HepG2 (cell line): Measurements from ENCODE around the gene CAPS. TPM values are rescaled to one million over a fixed set of nuclear protein-coding genes. Genes with fewer than 3 reads are reported as not detected.

Experiments
- AKAP8 ChIP-seq: sonication (generic); formaldehyde crosslinking; IDR thresholded peaks from 2 replicates; pipeline ENCODE4 v1.5.1; 2020; ENCODE audit warnings: mild to moderate bottlenecking, missing genetic modification reagents
- CREB1 ChIP-seq, 2 experiments: fragments of 450-650 bp in 1 of 2; IDR thresholded peaks; 2 replicates each; pipeline ENCODE4 v1.6.1; 2016 to 2017; ENCODE audit warnings: control low read depth in 1 of 2, mild to moderate bottlenecking in 1 of 2, missing compliant biosample characterization in 1 of 2, missing genetic modification characterization in 1 of 2
- GABPB1 ChIP-seq: IDR thresholded peaks from 2 replicates; pipeline ENCODE4 v1.6.1; 2016; ENCODE audit warnings: mild to moderate bottlenecking, missing genetic modification reagents, moderate library complexity, missing compliant biosample characterization
- KDM2A ChIP-seq: sonication (generic); formaldehyde crosslinking; IDR thresholded peaks from 2 replicates; pipeline ENCODE4 v1.4.0; 2020; ENCODE audit warnings: low read depth, missing genetic modification reagents, borderline replicate concordance
- MED8 ChIP-seq: sonication (generic); formaldehyde crosslinking; IDR thresholded peaks from 2 replicates; pipeline ENCODE4 v1.8.1; 2023; ENCODE audit warnings: mild to moderate bottlenecking, missing genetic modification reagents; ENCODE audit not compliant: insufficient replicate concordance
- MIER3 ChIP-seq: IDR thresholded peaks from 2 replicates; pipeline ENCODE4 v1.6.1; 2016; ENCODE audit warnings: missing compliant biosample characterization, borderline replicate concordance
- MYC ChIP-seq: sonication (generic); formaldehyde crosslinking; IDR thresholded peaks from 2 replicates; pipeline ENCODE4 v1.9.0; 2021; ENCODE audit warnings: missing genetic modification reagents, borderline replicate concordance
- NFE2L1 ChIP-seq: sonication (generic); formaldehyde crosslinking; IDR thresholded peaks from 2 replicates; pipeline ENCODE4 v1.4.0; 2020; ENCODE audit warnings: missing genetic modification reagents, mild to moderate bottlenecking, borderline replicate concordance
- NFKB2 ChIP-seq: sonication (generic); formaldehyde crosslinking; IDR thresholded peaks from 2 replicates; pipeline ENCODE4 v1.4.0; 2020; ENCODE audit warnings: missing genetic modification reagents, borderline replicate concordance
- NKX3-1 ChIP-seq: sonication (generic); formaldehyde crosslinking; IDR thresholded peaks from 2 replicates; pipeline ENCODE4 v1.5.0; 2020; ENCODE audit warnings: missing genetic modification reagents
- SP5 ChIP-seq: IDR thresholded peaks from 2 replicates; pipeline ENCODE4 v1.6.1; 2016; ENCODE audit warnings: low read depth, borderline replicate concordance
- ZFP36L1 ChIP-seq: sonication (generic); formaldehyde crosslinking; IDR thresholded peaks from 2 replicates; pipeline ENCODE4 v1.8.0; 2022; ENCODE audit warnings: mild to moderate bottlenecking, missing genetic modification reagents, moderate library complexity
- ZNF138 ChIP-seq: sonication (generic); formaldehyde crosslinking; IDR thresholded peaks from 2 replicates; pipeline ENCODE4 v1.5.0; 2020; ENCODE audit warnings: mild to moderate bottlenecking, low read depth, missing genetic modification reagents
- ZNF205 ChIP-seq: IDR thresholded peaks from 2 replicates; pipeline ENCODE4 v1.6.1; 2018; ENCODE audit warnings: missing biosample characterization, missing genetic modification reagents
- polyA plus RNA-seq, 8 experiments: library from polyadenylated mRNA; depleted of rRNA in 3 of 8; stranded (reverse) in 7 of 8; unstranded in 1 of 8; fragments of >200 nt; fragmentation: Illumina TruSeq in 4 of 8; extraction: Trizol in 4 of 8; gene quantifications; 2 replicates each; pipeline versions ENCODE4 v1.2.1 to v1.2.3, GENCODE V29; 2011 to 2016; ENCODE audit warnings: low read depth in 4 of 8, missing spikeins in 1 of 8, mixed read lengths in 1 of 8; ENCODE audit not compliant: insufficient read depth in 1 of 8
- total RNA-seq, 5 experiments: library from RNA; depleted of rRNA; stranded (reverse); fragments of >200 nt; fragmentation: Illumina TruSeq; extraction: Trizol; gene quantifications; 2 replicates each; pipeline ENCODE4 v1.2.3, GENCODE V29; 2016; ENCODE audit warnings: low read depth in 1 of 5
- TF ChIP-seq, protein P1 (sequence below): sonication (generic); formaldehyde crosslinking; IDR thresholded peaks from 2 replicates; pipeline ENCODE4 v1.4.0; 2020; ENCODE audit warnings: missing genetic modification reagents, borderline replicate concordance
- TF ChIP-seq, protein P2 (sequence below): sonication (generic); formaldehyde crosslinking; IDR thresholded peaks from 2 replicates; pipeline ENCODE4 v1.4.0; 2020; ENCODE audit warnings: missing genetic modification reagents, borderline replicate concordance
- TF ChIP-seq, protein P3 (sequence below): sonication (generic); formaldehyde crosslinking; IDR thresholded peaks from 2 replicates; pipeline ENCODE4 v1.5.1; 2020; ENCODE audit warnings: missing genetic modification reagents, mild to moderate bottlenecking, borderline replicate concordance
- TF ChIP-seq, protein P4 (sequence below): sonication (generic); formaldehyde crosslinking; IDR thresholded peaks from 2 replicates; pipeline ENCODE4 v1.4.0; 2020; ENCODE audit warnings: mild to moderate bottlenecking, missing genetic modification reagents
- TF ChIP-seq, protein P5 (sequence below): sonication (generic); formaldehyde crosslinking; IDR thresholded peaks from 2 replicates; pipeline ENCODE4 v1.5.1; 2020; ENCODE audit warnings: missing genetic modification reagents, mild to moderate bottlenecking, borderline replicate concordance

CAPS gene
- total and polyA plus RNA-seq, 2 of the 13 experiments (the other 11 are each of a cell fraction or from before 2014, with no cell fraction given), result 3.1 TPM

DNA sequence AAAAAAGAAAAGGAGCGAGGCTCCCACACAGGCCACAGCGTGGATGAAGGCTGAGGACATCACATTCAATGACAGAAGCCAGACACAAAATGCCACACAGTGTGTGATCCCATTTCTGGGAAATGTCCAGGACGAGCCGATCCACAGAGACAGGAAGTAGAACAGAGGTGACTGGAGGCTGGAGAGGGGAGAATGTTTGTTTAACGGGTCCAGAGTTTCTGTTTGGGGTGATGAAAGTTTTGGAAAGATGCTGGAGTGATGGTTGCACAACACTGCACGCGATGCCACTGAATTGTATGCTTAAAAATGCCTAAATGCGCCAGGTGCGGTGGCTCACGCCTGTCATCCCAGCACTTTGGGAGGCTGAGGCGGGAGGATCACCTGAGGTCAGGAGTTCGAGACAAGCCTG lies 43.1 kb upstream of the CAPS start (continued):
- TF ChIP-seq, protein P1, sequence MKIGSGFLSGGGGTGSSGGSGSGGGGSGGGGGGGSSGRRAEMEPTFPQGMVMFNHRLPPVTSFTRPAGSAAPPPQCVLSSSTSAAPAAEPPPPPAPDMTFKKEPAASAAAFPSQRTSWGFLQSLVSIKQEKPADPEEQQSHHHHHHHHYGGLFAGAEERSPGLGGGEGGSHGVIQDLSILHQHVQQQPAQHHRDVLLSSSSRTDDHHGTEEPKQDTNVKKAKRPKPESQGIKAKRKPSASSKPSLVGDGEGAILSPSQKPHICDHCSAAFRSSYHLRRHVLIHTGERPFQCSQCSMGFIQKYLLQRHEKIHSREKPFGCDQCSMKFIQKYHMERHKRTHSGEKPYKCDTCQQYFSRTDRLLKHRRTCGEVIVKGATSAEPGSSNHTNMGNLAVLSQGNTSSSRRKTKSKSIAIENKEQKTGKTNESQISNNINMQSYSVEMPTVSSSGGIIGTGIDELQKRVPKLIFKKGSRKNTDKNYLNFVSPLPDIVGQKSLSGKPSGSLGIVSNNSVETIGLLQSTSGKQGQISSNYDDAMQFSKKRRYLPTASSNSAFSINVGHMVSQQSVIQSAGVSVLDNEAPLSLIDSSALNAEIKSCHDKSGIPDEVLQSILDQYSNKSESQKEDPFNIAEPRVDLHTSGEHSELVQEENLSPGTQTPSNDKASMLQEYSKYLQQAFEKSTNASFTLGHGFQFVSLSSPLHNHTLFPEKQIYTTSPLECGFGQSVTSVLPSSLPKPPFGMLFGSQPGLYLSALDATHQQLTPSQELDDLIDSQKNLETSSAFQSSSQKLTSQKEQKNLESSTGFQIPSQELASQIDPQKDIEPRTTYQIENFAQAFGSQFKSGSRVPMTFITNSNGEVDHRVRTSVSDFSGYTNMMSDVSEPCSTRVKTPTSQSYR, result peak; percentile 78; the same call in 1 of the 2 replicates
- peak; percentile 67 for TF ChIP-seq MED8 (CRISPR knock-in tag)
- peak; percentile 99 for TF ChIP-seq MIER3
- TF ChIP-seq ZFP36L1 (CRISPR knock-in tag), result no peak; the same call in 1 of the 2 replicates
- no peak for TF ChIP-seq ZNF138 (CRISPR knock-in tag)
- no peak for TF ChIP-seq NFE2L1 (CRISPR knock-in tag)
- peak; percentile 80 for TF ChIP-seq SP5
- TF ChIP-seq AKAP8 (CRISPR knock-in tag), result peak; percentile 89
- TF ChIP-seq, protein P2, sequence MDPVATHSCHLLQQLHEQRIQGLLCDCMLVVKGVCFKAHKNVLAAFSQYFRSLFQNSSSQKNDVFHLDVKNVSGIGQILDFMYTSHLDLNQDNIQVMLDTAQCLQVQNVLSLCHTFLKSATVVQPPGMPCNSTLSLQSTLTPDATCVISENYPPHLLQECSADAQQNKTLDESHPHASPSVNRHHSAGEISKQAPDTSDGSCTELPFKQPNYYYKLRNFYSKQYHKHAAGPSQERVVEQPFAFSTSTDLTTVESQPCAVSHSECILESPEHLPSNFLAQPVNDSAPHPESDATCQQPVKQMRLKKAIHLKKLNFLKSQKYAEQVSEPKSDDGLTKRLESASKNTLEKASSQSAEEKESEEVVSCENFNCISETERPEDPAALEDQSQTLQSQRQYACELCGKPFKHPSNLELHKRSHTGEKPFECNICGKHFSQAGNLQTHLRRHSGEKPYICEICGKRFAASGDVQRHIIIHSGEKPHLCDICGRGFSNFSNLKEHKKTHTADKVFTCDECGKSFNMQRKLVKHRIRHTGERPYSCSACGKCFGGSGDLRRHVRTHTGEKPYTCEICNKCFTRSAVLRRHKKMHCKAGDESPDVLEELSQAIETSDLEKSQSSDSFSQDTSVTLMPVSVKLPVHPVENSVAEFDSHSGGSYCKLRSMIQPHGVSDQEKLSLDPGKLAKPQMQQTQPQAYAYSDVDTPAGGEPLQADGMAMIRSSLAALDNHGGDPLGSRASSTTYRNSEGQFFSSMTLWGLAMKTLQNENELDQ (CRISPR knock-in tag), result peak; percentile 67; the same call in 1 of the 2 replicates
- TF ChIP-seq KDM2A (CRISPR knock-in tag), result peak; percentile 86
- TF ChIP-seq GABPB1 (CRISPR knock-in tag), result peak; percentile 70
- TF ChIP-seq, protein P3, sequence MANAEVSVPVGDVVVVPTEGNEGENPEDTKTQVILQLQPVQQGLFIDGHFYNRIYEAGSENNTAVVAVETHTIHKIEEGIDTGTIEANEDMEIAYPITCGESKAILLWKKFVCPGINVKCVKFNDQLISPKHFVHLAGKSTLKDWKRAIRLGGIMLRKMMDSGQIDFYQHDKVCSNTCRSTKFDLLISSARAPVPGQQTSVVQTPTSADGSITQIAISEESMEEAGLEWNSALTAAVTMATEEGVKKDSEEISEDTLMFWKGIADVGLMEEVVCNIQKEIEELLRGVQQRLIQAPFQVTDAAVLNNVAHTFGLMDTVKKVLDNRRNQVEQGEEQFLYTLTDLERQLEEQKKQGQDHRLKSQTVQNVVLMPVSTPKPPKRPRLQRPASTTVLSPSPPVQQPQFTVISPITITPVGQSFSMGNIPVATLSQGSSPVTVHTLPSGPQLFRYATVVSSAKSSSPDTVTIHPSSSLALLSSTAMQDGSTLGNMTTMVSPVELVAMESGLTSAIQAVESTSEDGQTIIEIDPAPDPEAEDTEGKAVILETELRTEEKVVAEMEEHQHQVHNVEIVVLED, result peak; percentile 62; the same call in 1 of the 2 replicates
- 0 out of 2 replicates have a peak, but pooled peaks have one; percentile 71 for TF ChIP-seq NKX3-1 (CRISPR knock-in tag)
- TF ChIP-seq, protein P4, sequence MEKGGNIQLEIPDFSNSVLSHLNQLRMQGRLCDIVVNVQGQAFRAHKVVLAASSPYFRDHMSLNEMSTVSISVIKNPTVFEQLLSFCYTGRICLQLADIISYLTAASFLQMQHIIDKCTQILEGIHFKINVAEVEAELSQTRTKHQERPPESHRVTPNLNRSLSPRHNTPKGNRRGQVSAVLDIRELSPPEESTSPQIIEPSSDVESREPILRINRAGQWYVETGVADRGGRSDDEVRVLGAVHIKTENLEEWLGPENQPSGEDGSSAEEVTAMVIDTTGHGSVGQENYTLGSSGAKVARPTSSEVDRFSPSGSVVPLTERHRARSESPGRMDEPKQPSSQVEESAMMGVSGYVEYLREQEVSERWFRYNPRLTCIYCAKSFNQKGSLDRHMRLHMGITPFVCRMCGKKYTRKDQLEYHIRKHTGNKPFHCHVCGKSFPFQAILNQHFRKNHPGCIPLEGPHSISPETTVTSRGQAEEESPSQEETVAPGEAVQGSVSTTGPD, result peak; percentile 93
- TF ChIP-seq NFKB2 (CRISPR knock-in tag), result no peak; the same call in 1 of the 2 replicates
- TF ChIP-seq ZNF205, result peak; percentile 93
- TF ChIP-seq CREB1 (IDR thresholded peaks at IDR 0.05), result peak; percentile 55
- TF ChIP-seq CREB1 (CRISPR knock-in tag; IDR thresholded peaks at IDR 0.05), result peak; percentile 65
- TF ChIP-seq, protein P5, sequence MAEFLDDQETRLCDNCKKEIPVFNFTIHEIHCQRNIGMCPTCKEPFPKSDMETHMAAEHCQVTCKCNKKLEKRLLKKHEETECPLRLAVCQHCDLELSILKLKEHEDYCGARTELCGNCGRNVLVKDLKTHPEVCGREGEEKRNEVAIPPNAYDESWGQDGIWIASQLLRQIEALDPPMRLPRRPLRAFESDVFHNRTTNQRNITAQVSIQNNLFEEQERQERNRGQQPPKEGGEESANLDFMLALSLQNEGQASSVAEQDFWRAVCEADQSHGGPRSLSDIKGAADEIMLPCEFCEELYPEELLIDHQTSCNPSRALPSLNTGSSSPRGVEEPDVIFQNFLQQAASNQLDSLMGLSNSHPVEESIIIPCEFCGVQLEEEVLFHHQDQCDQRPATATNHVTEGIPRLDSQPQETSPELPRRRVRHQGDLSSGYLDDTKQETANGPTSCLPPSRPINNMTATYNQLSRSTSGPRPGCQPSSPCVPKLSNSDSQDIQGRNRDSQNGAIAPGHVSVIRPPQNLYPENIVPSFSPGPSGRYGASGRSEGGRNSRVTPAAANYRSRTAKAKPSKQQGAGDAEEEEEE (CRISPR knock-in tag), result 0 out of 2 replicates have a peak, but pooled peaks have one; percentile 39
- TF ChIP-seq MYC (CRISPR knock-in tag), result peak; percentile 60; the same call in 1 of the 2 replicates
